ENCODE measurements around the gene AIFM2.
A peak's percentile ranks its signal among the peaks of the same experiment; 100 is the strongest.
"Not testable (repeated sequence)": the region's sequence is repeated elsewhere in the genome, so short reads cannot be mapped to it uniquely, and the experiment has no call there.

Gene AIFM2

GRCh38 chr10:70145666-70146488 lies 13.3 kb upstream of the AIFM2 start:
- DNase-seq = peak; percentile 73

DNA sequence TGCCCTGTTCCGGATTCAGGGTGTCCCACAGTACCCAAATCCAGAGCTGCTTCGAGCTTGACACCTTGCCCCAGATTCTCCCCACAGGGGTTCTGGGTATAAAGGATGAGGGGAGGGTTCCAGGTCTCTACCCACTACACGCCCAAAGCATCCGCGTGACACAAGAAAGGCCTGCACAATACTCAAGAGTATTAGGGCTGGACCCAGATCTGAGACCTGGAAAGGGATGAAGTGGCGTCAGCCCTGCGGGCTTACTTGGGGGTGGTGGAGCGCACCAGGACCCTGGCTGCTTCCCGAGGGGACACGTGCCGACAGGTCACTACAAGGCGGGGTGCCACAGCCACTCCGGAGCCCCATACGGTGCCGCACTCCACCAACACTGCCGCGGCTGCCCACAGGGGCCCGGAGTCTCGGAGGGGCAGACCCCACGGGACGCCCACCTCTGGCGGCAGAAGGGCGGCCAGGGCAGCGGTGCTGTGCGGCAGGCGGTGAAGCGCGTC lies 12.6 kb upstream of the AIFM2 start:
- peak; percentile 3 for ATAC-seq
- no peak for DNase-seq

More at GRCh38 chr10:70145666-70146488, 13.3 kb upstream of the AIFM2 start:
- ATAC-seq = peak; percentile 63

DNA sequence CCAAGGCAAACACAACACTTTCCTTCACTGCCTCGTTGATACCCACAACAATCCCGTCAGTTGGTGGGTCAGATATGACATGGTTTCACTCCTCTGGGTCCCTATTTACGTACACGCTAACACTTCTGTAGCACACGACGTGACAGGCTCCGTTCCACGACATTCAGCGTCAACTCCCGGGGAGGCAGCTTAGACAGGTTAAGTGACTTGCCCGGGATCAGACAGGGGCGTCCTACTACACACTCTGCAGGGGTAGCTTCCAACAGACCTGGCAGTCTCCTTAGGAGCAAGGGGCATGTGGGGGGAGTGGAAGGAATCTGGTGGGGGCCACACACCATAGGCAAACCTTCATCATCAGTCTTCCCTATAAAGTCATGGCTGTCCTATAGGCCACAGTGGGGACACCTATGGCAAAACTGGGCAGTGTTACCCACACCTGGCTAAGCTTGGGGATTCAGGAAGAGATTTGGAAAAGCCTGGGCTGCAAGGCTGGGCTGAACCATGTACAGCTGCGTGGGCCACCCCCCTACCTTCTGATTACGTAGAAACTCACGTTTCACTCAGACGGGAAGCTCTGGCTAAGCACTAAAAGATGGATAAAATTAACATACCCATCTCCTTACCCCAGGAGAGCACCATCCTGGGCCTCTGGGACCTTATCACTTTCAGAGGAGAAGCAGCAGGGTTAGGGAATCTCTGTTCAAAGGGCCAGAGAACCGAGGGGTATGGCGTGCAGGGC lies 11.9 kb upstream of the AIFM2 start:
- ATAC-seq (no peak), DNase-seq (no peak)

DNA sequence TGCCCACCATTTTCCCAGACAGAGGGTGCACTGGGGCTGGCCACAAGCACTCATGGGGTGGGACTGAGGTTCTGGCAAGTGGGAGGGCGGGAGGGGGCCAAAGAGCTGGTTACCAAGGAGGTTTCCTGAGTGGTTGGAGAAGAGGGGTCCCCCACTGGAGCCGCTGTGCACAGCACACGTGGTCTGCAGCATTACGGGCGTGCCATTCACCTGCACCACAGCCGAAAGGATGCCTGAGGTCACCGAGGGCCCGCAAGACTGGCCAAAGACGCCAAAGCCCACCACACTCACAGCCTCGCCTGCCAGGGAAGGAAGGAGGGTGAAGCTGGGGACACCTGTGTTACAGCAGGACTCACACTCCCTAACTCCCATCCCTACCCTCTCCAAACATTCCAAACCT lies 9.9 kb upstream of the AIFM2 start:
- ATAC-seq = no peak
- no peak for DNase-seq

- no peak for DNase-seq
- no peak for ATAC-seq
These were observed 7.7 kb upstream of the AIFM2 start for GRCh38 chr10:70140297-70140696.

DNA sequence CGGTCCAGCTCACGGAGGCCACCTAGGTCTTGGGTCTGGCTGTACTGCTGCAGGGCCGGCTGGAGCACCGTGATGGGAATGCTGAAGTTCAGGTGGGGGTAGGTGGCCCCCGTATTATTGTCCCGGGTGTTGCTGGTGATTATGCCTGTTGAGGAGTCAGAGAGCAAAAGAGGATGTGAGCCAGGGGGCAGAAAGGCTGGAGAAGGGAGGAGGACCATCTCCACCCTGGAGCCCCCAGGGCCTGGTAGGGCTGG lies 7.3 kb upstream of the AIFM2 start:
- no peak for DNase-seq
- ATAC-seq = no peak

DNA sequence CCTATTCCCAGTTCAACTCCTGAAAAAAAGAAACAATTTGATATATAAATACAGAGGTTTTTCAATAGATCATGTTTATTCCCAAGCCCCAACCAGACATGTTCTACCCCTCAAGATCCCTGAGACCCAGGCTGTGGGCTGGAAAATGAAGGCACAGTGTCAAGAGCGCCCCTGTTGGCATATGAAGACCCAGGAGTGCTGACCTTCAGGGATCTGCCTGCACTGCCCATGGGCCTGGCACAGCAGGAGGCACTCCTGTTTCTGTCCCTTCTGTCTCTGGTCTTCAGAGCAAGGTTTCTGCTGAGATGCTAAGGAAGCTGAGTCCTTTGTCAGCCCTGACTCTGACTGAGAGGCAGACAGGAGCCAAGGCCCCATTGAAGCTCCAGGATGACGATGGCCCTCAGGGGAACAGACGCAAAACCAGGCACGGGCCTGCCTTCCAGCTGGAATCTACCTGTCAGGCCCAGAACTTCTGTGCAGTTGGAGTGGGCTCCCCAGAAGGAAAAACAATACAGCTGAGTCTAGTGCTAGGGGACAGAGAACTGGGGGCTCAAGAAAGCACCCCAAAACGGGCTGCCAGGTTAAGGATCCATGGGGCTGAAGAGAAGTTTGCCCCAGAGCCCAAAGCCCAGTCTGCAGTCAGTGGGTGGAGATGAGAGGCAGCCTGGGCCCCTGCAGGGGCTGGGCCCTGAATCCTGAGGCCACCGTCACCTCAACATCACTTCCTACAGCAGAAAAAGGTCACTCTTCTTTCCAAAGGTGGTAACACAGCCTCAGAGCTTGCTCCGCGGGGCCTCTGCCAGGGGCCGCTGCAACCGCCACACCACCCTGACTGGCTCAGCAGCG lies 6.7 kb upstream of the AIFM2 start:
- DNase-seq (no peak), ATAC-seq (no peak)

- no peak for DNase-seq
- no peak for ATAC-seq
These were observed 5.6 kb upstream of the AIFM2 start for GRCh38 chr10:70137927-70138883.

DNA sequence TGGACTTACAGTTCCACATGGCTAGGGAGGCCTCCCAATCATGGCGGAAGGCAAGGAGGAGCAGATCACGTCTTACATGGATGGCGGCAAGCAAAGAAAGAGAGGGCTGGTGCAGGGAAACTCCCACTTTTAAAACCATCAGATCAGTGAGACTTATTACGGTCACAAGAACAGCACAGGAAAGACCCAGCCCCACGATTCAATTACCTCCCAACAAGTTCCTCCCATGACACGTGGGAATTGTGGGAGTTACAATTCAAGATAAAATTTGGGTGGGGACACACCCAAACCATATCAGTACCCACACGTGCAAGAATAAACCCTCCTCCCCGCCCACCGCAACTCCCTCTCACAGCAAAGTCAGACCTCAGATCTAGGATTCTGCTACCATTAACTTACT lies 4.5 kb upstream of the AIFM2 start:
- DNase-seq (no peak), ATAC-seq (no peak)

DNA sequence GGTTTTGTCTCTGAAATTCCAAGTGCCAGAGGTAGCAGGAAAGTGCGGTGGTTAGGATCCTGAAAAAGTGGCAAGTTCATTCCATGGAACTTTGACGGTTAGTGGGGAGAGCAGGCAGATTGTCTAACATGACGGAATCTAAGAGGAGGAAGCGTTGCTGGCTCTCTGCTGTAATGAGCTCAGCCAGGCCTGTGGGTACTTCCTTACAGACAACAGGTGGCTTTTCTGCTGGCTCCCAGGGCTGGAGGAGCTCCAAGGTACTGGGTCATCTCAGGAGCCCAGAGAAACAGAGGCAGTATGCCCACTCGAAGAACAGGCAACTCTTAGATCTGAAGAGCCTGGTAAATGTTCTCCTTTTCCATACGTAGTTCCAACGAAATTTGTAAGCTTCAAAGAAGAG lies 3.1 kb upstream of the AIFM2 start:
- no peak for ATAC-seq
- no peak for DNase-seq

DNA sequence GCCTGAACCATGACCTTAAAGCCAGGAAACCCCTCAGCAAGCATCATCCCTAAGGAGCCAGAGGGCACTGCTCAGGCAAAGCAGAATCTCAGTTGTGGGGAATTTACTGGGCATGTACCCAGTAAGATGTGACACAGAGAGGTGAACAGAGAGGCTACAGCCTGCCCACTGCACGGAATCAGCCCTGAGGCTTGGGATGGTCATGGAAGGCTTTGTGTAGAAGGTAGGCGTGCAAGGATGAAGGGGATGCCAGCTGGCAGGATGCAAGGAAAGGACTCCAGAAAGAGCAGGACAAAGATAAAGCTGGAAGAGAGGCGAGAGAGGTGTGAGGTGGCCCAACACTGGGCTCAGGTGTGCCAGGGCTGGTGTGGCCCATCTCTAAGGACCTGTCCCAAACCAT lies 2.4 kb upstream of the AIFM2 start:
- DNase-seq = no peak

DNA sequence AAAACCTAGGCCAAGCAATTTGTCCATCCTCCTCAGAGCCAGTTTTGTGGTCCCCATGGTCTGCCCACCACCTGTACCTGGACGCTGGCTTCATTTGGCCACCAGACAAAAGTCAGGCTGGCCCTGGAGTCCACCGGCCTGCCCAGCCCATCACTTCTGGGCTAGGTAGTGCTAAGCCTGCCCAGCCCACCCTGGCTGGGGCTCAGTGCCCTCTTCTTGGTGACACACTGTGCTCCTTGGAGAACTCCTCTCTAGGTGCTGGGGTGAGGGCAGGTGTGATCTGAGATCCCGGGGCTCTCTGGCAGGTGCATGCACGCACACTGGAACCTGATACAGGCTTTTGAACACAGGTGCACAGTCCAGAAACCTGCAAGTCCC lies 1.1 kb downstream of the AIFM2 start:
- DNase-seq (no peak), ATAC-seq (no peak)

More for the DNA sequence above, 2.4 kb upstream of the AIFM2 start:
- no peak for ATAC-seq

GRCh38 chr10:70130878-70131559 lies 1.6 kb downstream of the AIFM2 start:
- DNase-seq = no peak
- no peak for ATAC-seq

DNA sequence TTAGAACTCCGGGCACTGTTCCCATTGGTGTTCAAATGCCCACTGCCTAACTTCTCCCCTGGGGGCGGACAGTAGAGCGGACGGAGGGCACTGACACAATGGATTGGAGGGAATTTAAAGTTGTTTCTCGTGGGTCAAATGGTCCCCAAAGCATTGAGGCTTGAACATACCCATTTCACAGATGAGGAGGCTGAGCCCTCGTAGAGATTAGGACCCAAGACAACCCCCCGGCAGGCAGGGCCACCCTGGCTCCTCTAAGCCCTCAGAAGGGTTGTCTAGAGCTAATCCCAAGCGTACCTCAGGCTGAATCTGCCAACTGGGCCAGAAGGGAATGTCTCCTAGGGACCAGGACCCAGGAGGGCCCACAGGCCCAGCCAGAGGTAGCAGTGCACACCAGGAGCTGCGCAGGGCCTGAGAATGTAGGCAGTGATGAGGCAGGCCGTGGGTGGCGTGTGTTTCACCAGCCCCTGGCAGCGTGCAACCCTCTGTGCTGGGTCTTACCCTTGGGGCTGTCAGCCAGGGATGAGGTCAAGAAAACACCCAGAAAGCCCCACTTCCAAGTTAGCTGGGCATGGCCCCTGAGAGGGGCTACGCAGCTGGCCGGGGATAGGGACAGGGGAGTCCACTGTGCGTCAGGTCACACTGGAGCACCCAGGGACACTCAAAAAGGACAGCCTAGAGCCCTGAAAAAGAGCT lies 5.8 kb downstream of the AIFM2 start:
- no peak for DNase-seq
- no peak for ATAC-seq

- DNase-seq = no peak
- ATAC-seq = no peak
These were observed 6.6 kb downstream of the AIFM2 start for GRCh38 chr10:70125918-70126552.

GRCh38 chr10:70124918-70125317 lies 7.7 kb downstream of the AIFM2 start:
- DNase-seq = no peak
- ATAC-seq = no peak

- ATAC-seq (no peak), DNase-seq (no peak)
These were observed 8.2 kb downstream of the AIFM2 start for GRCh38 chr10:70124415-70124814.

GRCh38 chr10:70123817-70124216 lies 8.8 kb downstream of the AIFM2 start:
- no peak for ATAC-seq

DNA sequence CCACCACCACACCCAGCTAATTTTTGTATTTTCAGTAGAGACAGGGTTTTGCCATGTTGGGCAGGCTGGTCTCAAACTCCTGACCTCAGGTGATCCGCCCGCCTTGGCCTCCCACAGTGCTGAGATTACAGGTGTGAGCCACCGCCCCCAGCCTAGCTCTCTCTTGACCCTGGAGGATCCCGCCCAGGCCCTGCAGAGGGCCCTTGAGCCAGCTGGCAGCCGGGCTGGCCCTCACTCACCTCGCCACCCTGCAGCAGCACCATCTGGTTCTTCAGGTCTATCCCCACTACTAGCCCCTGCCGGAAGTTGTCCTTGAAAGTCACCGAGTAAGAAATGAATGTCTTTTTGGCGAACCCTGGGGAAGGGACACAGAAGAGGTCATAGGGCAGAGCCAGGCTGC lies 9.5 kb downstream of the AIFM2 start:
- ATAC-seq, DNase-seq: not testable (repeated sequence)

More at GRCh38 chr10:70123817-70124216, 8.8 kb downstream of the AIFM2 start:
- no peak for DNase-seq

DNA sequence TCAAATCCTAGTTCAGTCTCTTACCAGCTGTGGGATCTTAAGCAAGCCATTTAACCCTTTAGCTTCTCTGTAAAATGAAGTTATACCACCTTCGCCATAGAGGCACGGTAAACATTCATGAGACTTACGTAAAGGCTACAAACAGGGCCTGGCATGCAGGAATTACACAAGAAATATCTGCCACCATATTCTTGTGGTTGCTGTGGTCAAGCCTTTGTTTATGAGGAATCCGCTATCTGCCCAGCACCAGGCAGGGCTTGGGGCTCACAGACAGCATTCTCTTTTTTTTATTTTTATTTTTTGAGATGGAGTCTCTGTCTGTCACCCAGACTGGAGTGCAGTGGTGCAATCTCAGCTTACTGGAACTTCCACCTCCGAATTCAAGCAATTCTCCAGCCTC lies 9.9 kb downstream of the AIFM2 start:
- no peak for ATAC-seq

More for the DNA sequence above, 9.9 kb downstream of the AIFM2 start:
- DNase-seq = no peak
